GM04503 (cell line): ENCODE data around the gene TAGAP.

Source experiments
- DNase-seq: peaks from one replicate; pipeline ENCODE4 v3.0.0-alpha.2; 2012; ENCODE audit warnings: low read depth

The TAGAP gene, protein sequence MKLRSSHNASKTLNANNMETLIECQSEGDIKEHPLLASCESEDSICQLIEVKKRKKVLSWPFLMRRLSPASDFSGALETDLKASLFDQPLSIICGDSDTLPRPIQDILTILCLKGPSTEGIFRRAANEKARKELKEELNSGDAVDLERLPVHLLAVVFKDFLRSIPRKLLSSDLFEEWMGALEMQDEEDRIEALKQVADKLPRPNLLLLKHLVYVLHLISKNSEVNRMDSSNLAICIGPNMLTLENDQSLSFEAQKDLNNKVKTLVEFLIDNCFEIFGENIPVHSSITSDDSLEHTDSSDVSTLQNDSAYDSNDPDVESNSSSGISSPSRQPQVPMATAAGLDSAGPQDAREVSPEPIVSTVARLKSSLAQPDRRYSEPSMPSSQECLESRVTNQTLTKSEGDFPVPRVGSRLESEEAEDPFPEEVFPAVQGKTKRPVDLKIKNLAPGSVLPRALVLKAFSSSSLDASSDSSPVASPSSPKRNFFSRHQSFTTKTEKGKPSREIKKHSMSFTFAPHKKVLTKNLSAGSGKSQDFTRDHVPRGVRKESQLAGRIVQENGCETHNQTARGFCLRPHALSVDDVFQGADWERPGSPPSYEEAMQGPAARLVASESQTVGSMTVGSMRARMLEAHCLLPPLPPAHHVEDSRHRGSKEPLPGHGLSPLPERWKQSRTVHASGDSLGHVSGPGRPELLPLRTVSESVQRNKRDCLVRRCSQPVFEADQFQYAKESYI

GRCh38 chr6:159044899-159045727 lies at the start of gene TAGAP:
TAGAP (minus strand) TSS chr6:159044991; CDS start chr6:159044146, 845 bp downstream.
- no peak for DNase-seq

- DNase-seq = no peak
These were observed 49.0 kb upstream of the TAGAP start for GRCh38 chr6:159093609-159094443.

- DNase-seq = no peak
These were observed 47.8 kb upstream of the TAGAP start for GRCh38 chr6:159092631-159093030.

GRCh38 chr6:159090530-159091480 lies 46.0 kb upstream of the TAGAP start:
- no peak for DNase-seq

GRCh38 chr6:159089909-159090308 lies 45.1 kb upstream of the TAGAP start:
- DNase-seq = no peak

DNA sequence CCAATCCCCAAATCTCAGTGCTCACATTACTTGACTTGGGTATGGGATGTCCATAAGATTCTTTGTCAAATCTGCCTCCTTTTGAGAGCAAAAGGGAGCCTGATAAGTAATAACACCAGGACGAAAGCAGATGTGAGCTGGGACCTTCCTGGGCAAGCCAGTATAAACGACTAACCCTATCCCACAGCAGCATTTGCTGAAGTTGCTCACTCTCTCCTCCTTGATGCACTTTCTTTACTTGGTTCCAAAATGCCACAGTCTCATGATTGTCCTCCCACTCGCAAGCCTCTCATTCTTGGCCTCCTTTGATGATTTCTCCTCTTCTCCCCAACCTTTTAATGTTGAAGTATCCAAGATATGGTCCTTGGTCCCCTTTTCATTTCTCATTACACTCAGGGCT lies 44.7 kb upstream of the TAGAP start:
- DNase-seq = no peak

- DNase-seq = no peak
These were observed 41.3 kb upstream of the TAGAP start for GRCh38 chr6:159086033-159086618.

- DNase-seq = no peak
These were observed 40.7 kb upstream of the TAGAP start for GRCh38 chr6:159085396-159085895.

DNA sequence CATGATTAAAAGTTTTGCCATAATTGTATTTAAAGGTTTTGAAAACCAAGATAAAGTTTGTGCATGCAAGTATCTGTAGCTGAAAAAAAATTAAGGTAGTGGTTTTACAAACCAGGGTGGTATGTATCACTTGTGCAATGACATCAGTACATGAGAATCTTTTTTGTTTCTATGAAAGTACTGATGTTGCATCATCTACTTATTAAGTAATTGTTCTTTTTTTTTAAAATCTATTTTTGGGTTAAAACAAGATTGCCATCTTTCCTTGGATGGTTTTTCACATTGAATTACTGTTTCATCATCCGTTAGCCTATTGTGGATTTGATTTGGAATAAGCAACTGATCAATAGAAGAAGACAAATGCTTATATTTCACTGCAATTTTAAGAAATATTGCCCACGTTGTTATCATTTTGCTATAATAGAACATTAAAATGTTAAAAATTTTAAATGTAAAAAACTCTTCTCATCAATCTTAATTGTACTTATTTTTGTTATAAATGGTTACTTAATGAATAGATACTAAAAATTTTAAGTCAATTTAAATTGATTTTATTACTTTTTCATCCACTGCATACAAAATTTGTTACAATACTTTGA lies 39.8 kb upstream of the TAGAP start:
- DNase-seq = peak; percentile 24

DNA sequence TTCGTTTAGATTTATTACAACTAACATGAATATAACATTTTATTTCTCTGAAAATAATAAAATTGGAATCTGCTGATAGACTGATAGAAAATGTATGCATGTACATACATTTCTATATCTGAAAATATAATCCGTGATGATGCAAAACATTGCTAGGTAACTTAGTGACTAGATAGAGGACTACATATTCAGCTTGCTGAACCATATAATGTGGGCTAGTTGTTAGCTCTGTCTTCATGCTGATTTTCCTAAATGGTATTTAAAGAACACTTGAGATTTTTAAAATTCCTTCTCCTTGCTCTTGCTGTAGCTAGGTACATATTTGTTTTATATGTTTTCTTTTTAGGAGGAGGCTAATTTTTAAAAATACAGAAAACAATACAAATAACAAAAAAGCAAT lies 38.4 kb upstream of the TAGAP start:
- no peak for DNase-seq

- DNase-seq = no peak
These were observed 37.4 kb upstream of the TAGAP start for GRCh38 chr6:159082039-159082815.

- no peak for DNase-seq
These were observed 35.6 kb upstream of the TAGAP start for GRCh38 chr6:159080217-159080976.

- no peak for DNase-seq
These were observed 34.6 kb upstream of the TAGAP start for GRCh38 chr6:159079367-159079766.

GRCh38 chr6:159077123-159077522 lies 32.3 kb upstream of the TAGAP start:
- no peak for DNase-seq

GRCh38 chr6:159075506-159076228 lies 30.9 kb upstream of the TAGAP start:
- no peak for DNase-seq

- DNase-seq = no peak
These were observed 30.1 kb upstream of the TAGAP start for GRCh38 chr6:159074876-159075275.

DNA sequence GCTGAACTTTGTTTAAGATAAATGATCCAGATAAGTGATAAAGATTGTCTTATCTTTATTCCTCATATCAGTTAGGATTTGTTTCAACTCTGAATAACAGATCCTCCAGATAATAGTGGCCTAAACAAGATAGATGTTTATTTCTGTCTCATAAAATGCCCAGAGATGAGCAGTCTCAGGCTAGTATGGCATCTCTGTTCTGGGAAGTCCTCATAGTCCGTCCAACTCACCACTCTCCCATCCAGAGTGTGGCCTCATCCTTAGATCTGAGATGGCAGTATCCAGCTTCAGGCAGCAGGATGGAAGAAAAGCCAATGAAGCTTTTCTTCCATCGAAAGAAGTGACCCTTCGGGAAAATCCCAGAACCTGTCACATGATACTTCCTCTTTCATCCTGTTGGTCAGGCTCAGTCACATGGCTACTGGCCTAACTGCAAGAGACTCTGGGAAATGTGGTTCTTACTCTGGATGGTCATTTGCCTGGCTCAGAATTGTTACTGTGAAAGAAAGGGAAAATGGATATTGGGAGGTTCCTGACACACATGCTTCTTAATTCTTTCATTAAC lies 29.4 kb upstream of the TAGAP start:
- peak; percentile 5 for DNase-seq
